ENCODE measurements around the gene MERTK. TPM values are rescaled to one million over a fixed set of nuclear protein-coding genes. Genes with fewer than 3 reads are reported as not detected.

Gene MERTK
- total and polyA plus RNA-seq, 2 donors (not counting 1 experiment from before 2014, with no cell fraction given): 0.04 to 0.34 TPM

DNA sequence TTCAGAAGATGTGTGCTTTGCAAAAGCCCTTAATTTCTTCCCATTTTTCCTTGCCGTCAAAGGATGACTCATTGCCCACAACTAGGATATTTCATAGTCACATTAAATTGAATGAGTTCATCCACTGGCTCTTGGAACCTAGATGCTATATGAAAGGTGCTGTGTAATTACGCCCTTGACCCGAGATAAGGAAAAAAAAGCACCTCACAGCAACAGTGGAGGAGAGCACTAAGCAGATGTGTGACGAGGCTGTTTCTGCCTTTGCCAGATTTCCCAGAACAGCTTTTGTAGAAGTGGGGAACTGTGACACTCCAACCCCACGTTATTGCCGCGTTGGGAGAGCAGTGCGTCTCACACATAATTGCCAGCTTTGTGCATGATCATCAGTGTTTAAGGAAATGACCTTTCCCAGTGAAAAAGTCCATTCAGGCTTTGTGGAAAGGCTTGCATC is 123.4 kb downstream of the MERTK start:
- DNase-seq (no peak), ATAC-seq (ENCODE audit: low read depth) (no peak)
- H2AFZ ChIP-seq (ENCODE audit: insufficient read depth, low read depth, low read length, poor library complexity, severe bottlenecking): no peak overlapping the region
- H3K4me3 ChIP-seq (ENCODE audit: control extremely low read depth in 1 of 5, extremely low read depth in 1 of 5, insufficient read depth in 1 of 5, low read depth in 2 of 5, low read length in 4 of 5): no peak overlapping the region
- no peaks in the 10 kb centered on the region for H4K20me1 ChIP-seq (ENCODE audit: control insufficient read depth, insufficient read depth, low read length, poor library complexity, severe bottlenecking)
- no peak overlapping the region for H3K27ac ChIP-seq (ENCODE audit: low read length in 2 of 2)
- no peak overlapping the region for H3K27ac Mint-ChIP-seq
- no peaks in the 10 kb centered on the region for H3K9me3 ChIP-seq (ENCODE audit: control extremely low read depth in 1 of 3, control insufficient read depth in 2 of 3, insufficient read depth in 1 of 3, low read length in 2 of 3)
- ChIA-PET POLR2A (no interaction called here), CTCF (no interaction called here)
- H3K9me3 Mint-ChIP-seq (ENCODE audit: insufficient read depth): peaks cover 3% of the 10 kb centered on the region
- 100% methylated on average over 5 of the region's 8 CpGs for WGBS (ENCODE audit: insufficient coverage)
- H3K79me2 ChIP-seq (ENCODE audit: control insufficient read depth, insufficient read depth, low read length): no peaks in the 10 kb centered on the region
- TF ChIP-seq, protein P1, sequence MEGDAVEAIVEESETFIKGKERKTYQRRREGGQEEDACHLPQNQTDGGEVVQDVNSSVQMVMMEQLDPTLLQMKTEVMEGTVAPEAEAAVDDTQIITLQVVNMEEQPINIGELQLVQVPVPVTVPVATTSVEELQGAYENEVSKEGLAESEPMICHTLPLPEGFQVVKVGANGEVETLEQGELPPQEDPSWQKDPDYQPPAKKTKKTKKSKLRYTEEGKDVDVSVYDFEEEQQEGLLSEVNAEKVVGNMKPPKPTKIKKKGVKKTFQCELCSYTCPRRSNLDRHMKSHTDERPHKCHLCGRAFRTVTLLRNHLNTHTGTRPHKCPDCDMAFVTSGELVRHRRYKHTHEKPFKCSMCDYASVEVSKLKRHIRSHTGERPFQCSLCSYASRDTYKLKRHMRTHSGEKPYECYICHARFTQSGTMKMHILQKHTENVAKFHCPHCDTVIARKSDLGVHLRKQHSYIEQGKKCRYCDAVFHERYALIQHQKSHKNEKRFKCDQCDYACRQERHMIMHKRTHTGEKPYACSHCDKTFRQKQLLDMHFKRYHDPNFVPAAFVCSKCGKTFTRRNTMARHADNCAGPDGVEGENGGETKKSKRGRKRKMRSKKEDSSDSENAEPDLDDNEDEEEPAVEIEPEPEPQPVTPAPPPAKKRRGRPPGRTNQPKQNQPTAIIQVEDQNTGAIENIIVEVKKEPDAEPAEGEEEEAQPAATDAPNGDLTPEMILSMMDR (IDR thresholded peaks at IDR 0.05): no peak
- H3K36me3 ChIP-seq (replicated peaks in 1 of 2; ENCODE audit: control extremely low read depth in 1 of 2, control insufficient read depth in 1 of 2, extremely low read depth in 1 of 2, insufficient read depth in 2 of 2, low read length in 1 of 2): no peaks in the 10 kb centered on the region
- no peak overlapping the region for H3K4me2 ChIP-seq (replicated peaks; ENCODE audit: low read depth, low read length, poor library complexity, severe bottlenecking)
- H3K9ac ChIP-seq (ENCODE audit: low read length): no peak overlapping the region
- intact Hi-C loops (cut with micrococcal nuclease): no loop called here
- H3K4me1 Mint-ChIP-seq: no peaks in the 10 kb centered on the region
- no peaks in the 10 kb centered on the region for H3K27me3 ChIP-seq (replicated peaks in 1 of 4; ENCODE audit: control extremely low read depth in 1 of 4, control insufficient read depth in 3 of 4, insufficient read depth in 4 of 4, low read length in 3 of 4)
- H3K4me3 Mint-ChIP-seq: no peak overlapping the region
- H3K27me3 Mint-ChIP-seq: peaks cover 19% of the 10 kb centered on the region
- H3K4me1 ChIP-seq (ENCODE audit: control insufficient read depth in 2 of 2, insufficient read depth in 2 of 2, low read length in 2 of 2): no peaks in the 10 kb centered on the region

- 100% methylated on average over 1 of the region's 5 CpGs for WGBS (ENCODE audit: insufficient coverage)
- H2AFZ ChIP-seq (ENCODE audit: insufficient read depth, low read depth, low read length, poor library complexity, severe bottlenecking): no peak overlapping the region
- H3K4me2 ChIP-seq (replicated peaks; ENCODE audit: low read depth, low read length, poor library complexity, severe bottlenecking): no peak overlapping the region
- intact Hi-C loops (cut with micrococcal nuclease): no loop called here
- ChIA-PET CTCF (no interaction called here), POLR2A (no interaction called here)
- H3K4me3 ChIP-seq (ENCODE audit: control extremely low read depth in 1 of 5, extremely low read depth in 1 of 5, insufficient read depth in 1 of 5, low read depth in 2 of 5, low read length in 4 of 5): no peak overlapping the region
- no peaks in the 10 kb centered on the region for H3K36me3 ChIP-seq (replicated peaks in 1 of 2; ENCODE audit: control extremely low read depth in 1 of 2, control insufficient read depth in 1 of 2, extremely low read depth in 1 of 2, insufficient read depth in 2 of 2, low read length in 1 of 2)
- H3K9me3 Mint-ChIP-seq (ENCODE audit: insufficient read depth): no peaks in the 10 kb centered on the region
- no peak for DNase-seq
- peaks cover 14% of the 10 kb centered on the region for H3K27me3 Mint-ChIP-seq
- no peaks in the 10 kb centered on the region for H3K4me1 Mint-ChIP-seq
- no peak overlapping the region for H3K27ac Mint-ChIP-seq
- H3K9ac ChIP-seq (ENCODE audit: low read length): no peak overlapping the region
- TF ChIP-seq, protein P1 (IDR thresholded peaks at IDR 0.05): no peak
- TF ChIP-seq EZH2 (IDR thresholded peaks at IDR 0.05; ENCODE audit: borderline replicate concordance, insufficient read depth, low read depth, low read length, poor library complexity, severe bottlenecking): no peak
- no peaks in the 10 kb centered on the region for H3K9me3 ChIP-seq (ENCODE audit: control extremely low read depth in 1 of 3, control insufficient read depth in 2 of 3, insufficient read depth in 1 of 3, low read length in 2 of 3)
- no peak for ATAC-seq (ENCODE audit: low read depth)
- H3K27ac ChIP-seq (ENCODE audit: low read length in 2 of 2): no peak overlapping the region
- no peaks in the 10 kb centered on the region for H4K20me1 ChIP-seq (ENCODE audit: control insufficient read depth, insufficient read depth, low read length, poor library complexity, severe bottlenecking)
- H3K4me3 Mint-ChIP-seq: no peak overlapping the region
- H3K79me2 ChIP-seq (ENCODE audit: control insufficient read depth, insufficient read depth, low read length): no peaks in the 10 kb centered on the region
- H3K4me1 ChIP-seq (ENCODE audit: control insufficient read depth in 2 of 2, insufficient read depth in 2 of 2, low read length in 2 of 2): no peaks in the 10 kb centered on the region
- no peaks in the 10 kb centered on the region for H3K27me3 ChIP-seq (replicated peaks in 1 of 4; ENCODE audit: control extremely low read depth in 1 of 4, control insufficient read depth in 3 of 4, insufficient read depth in 4 of 4, low read length in 3 of 4)
Observed at GRCh38 chr2:112023707-112024106, 125.3 kb downstream of the MERTK start.
